ENCODE data around the gene CTF1.

CTF1 gene

GRCh38 chr16:30925995-30926811 is 29.8 kb downstream of the CTF1 start:
- no peak for TF ChIP-seq CTCF (IDR thresholded peaks at IDR 0.05)

DNA sequence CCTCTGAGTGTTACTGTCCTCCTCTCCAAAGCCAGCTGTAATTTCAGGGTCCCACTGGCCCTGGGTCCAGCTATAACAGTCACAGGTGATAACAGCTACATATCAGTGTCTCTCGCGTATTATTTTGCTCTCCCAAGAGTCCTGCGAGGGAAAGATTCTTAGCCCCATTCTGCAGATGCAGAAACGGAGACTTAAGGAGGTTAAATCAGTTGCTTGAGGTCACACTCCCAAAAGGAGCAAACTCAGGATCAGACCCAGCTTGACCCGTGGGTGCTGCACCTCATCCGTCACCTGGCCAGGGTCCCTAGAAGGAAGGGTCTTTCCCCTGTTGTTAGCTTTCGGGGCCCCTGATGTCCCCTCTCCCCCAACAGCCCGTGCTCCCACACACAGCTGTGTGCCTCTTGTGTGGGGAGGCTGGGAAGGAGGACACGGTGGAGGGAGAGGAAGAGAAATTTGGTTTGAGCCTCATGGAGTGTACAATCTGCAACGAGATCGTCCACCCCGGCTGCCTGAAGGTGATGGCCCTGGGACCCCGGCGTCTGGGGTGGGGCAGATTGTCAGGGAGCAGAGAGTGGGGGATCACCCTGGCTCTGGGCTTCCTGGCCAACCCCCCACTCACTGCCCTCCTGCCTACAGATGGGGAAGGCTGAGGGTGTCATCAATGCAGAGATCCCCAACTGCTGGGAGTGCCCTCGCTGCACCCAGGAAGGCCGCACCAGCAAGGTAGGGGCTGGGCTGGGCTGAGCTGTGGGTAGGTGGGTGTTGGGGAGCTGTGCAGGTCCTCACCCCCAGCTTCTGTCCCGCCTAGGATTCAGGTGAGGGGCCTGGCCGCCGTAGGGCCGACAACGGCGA is 30.7 kb downstream of the CTF1 start:
- TF ChIP-seq CTCF (IDR thresholded peaks at IDR 0.05), result no peak

DNA sequence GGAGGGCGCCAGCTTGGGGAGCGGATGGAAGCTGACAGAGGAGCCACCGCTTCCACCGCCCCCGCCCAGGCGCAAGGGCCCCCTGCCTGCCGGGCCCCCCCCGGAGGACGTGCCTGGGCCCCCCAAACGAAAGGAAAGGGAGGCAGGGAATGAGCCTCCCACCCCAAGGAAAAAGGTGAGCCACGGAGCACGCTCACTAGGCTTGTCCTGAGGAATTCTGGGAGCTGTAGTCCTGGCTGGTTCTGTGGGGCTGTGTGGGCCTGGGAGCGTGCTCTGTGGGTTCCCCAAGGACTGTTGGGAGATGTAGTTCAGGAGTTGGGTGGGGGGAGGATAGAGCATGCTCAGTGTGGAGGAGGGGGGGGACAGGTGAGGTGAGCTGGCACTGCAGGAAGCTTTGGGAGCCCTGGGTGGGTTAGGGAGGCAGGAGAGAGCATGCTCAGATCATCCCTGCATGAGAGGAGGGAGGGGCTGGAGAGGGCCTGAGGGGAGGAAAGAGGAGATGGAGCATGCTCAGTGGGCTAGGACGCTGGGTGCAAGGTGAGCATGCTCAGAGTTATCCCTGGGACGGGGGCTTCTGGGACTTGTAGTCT is 31.5 kb downstream of the CTF1 start:
- no peak for TF ChIP-seq CTCF (IDR thresholded peaks at IDR 0.05)

DNA sequence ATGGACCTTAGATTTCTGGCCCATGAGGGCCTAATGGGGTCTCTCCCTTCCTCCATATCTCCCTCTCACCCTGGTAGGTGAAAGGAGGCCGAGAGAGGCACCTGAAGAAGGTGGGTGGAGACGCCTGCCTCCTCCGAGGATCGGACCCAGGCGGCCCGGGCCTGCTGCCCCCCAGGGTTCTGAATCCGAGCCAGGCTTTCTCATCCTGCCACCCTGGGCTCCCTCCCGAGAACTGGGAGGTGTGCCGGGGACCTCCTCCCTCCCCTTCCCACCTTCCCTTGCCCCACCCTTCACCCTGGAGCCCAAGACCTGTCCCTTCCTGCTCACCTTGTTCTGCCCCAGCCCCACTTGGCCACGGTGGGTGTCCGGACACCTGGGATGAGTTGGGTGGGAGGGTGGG is 32.0 kb downstream of the CTF1 start:
- TF ChIP-seq CTCF (IDR thresholded peaks at IDR 0.05), result no peak

- no peak for TF ChIP-seq CTCF (IDR thresholded peaks at IDR 0.05)
Measured at GRCh38 chr16:30929167-30929566, 32.8 kb downstream of the CTF1 start.

GRCh38 chr16:30930160-30930571 is 33.8 kb downstream of the CTF1 start:
- TF ChIP-seq CTCF (IDR thresholded peaks at IDR 0.05), result no peak

- TF ChIP-seq CTCF (IDR thresholded peaks at IDR 0.05), result no peak
Measured at GRCh38 chr16:30931068-30931650, 34.7 kb downstream of the CTF1 start.

Data from LNCAP (cell line).